ENCODE results near the gene IL17D.

The IL17D gene

DNA sequence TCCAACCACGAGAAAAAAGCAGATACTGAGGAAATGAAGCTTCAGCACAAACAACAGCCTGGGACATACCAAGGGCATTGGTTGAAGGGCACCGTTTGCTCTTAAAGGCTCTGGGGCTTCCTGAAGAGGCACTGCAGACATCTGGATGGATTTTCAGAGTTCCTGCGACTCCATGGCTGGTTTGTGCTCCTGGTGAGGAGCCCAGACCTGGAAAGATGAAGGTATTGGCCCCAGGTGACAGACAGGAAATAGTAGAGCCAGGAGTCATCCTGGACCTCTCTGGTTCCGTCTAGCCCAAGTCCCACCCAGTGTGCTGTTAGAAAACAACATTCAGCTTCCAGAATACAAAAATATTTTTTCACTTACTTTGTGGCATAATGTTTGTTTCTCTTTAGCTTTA lies 6.3 kb downstream of the IL17D start:
- no peak overlapping the region for H3K9ac ChIP-seq (ENCODE audit: low read depth, low read length)

GRCh38 chr13:20711301-20712044 lies 8.0 kb downstream of the IL17D start:
- Histone ChIP-seq H3K27ac (ENCODE audit: low read depth, low read length) (no peak overlapping the region), H3K4me1 (ENCODE audit: control insufficient read depth, insufficient read depth, low read length) (peaks cover 15% of the 10 kb centered on the region), H3K4me3 (ENCODE audit: low read depth, low read length) (no peak overlapping the region), H3K9ac (ENCODE audit: low read depth, low read length) (no peak overlapping the region), H3K9me3 (ENCODE audit: control insufficient read depth, insufficient read depth, low read length) (no peaks in the 10 kb centered on the region), H3K36me3 (ENCODE audit: control insufficient read depth, insufficient read depth, low read length) (no peaks in the 10 kb centered on the region), H3K27me3 (ENCODE audit: control insufficient read depth, insufficient read depth, low read length) (0 out of 2 replicates have a peak, but pooled peaks cover 4% of the 10 kb centered on the region)

More for the DNA sequence above, 6.3 kb downstream of the IL17D start:
- H3K4me3 ChIP-seq (ENCODE audit: low read depth, low read length) = no peak overlapping the region
- no peaks in the 10 kb centered on the region for H3K9me3 ChIP-seq (ENCODE audit: control insufficient read depth, insufficient read depth, low read length)
- H3K27me3 ChIP-seq (ENCODE audit: control insufficient read depth, insufficient read depth, low read length) = peaks cover 6% of the 10 kb centered on the region; the same call in 1 of the 2 replicates
- H3K36me3 ChIP-seq (ENCODE audit: control insufficient read depth, insufficient read depth, low read length) = no peaks in the 10 kb centered on the region
- H3K27ac ChIP-seq (ENCODE audit: low read depth, low read length) = no peak overlapping the region
- H3K4me1 ChIP-seq (ENCODE audit: control insufficient read depth, insufficient read depth, low read length) = peaks cover 15% of the 10 kb centered on the region

- Histone ChIP-seq H3K9me3 (ENCODE audit: control insufficient read depth, insufficient read depth, low read length) (no peaks in the 10 kb centered on the region), H3K4me1 (ENCODE audit: control insufficient read depth, insufficient read depth, low read length) (peaks cover 15% of the 10 kb centered on the region), H3K9ac (ENCODE audit: low read depth, low read length) (no peak overlapping the region), H3K4me3 (ENCODE audit: low read depth, low read length) (peak overlapping the region; percentile 20), H3K27ac (ENCODE audit: low read depth, low read length) (no peak overlapping the region), H3K36me3 (ENCODE audit: control insufficient read depth, insufficient read depth, low read length) (no peaks in the 10 kb centered on the region), H3K27me3 (ENCODE audit: control insufficient read depth, insufficient read depth, low read length) (0 out of 2 replicates have a peak, but pooled peaks cover 4% of the 10 kb centered on the region)
These were observed 9.5 kb downstream of the IL17D start for GRCh38 chr13:20713014-20713376.

DNA sequence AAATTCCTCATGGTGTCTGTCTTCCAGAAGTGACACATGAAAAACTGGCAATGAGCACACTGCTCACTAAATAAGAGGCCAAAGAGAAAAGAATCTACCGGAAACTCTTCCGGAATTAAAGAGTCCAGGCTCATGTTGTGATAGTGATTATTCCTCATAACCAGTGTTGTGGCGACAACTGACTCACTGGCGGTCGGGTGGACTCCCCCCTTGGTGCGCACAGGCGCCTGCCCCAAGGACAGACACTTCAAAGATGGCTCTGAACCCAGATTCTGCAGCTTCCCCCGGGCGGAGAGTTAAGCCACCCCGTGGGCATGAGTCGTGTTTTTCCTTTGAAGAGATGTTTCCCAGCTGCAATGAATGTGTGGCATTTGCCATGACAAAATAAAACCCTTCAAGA lies 10.3 kb downstream of the IL17D start:
- Histone ChIP-seq H3K27me3 (ENCODE audit: control insufficient read depth, insufficient read depth, low read length) (0 out of 2 replicates have a peak, but pooled peaks cover 4% of the 10 kb centered on the region), H3K9me3 (ENCODE audit: control insufficient read depth, insufficient read depth, low read length) (no peaks in the 10 kb centered on the region), H3K4me3 (ENCODE audit: low read depth, low read length) (no peak overlapping the region), H3K9ac (ENCODE audit: low read depth, low read length) (no peak overlapping the region), H3K36me3 (ENCODE audit: control insufficient read depth, insufficient read depth, low read length) (no peaks in the 10 kb centered on the region), H3K4me1 (ENCODE audit: control insufficient read depth, insufficient read depth, low read length) (peaks cover 15% of the 10 kb centered on the region), H3K27ac (ENCODE audit: low read depth, low read length) (no peak overlapping the region)

- Histone ChIP-seq H3K4me3 (ENCODE audit: low read depth, low read length) (no peak overlapping the region), H3K27me3 (ENCODE audit: control insufficient read depth, insufficient read depth, low read length) (0 out of 2 replicates have a peak, but pooled peaks cover 4% of the 10 kb centered on the region), H3K36me3 (ENCODE audit: control insufficient read depth, insufficient read depth, low read length) (no peaks in the 10 kb centered on the region), H3K9me3 (ENCODE audit: control insufficient read depth, insufficient read depth, low read length) (no peaks in the 10 kb centered on the region), H3K27ac (ENCODE audit: low read depth, low read length) (no peak overlapping the region), H3K4me1 (ENCODE audit: control insufficient read depth, insufficient read depth, low read length) (peaks cover 15% of the 10 kb centered on the region), H3K9ac (ENCODE audit: low read depth, low read length) (no peak overlapping the region)
These were observed 10.7 kb downstream of the IL17D start for GRCh38 chr13:20714161-20714560.

GRCh38 chr13:20714563-20715329 lies 11.2 kb downstream of the IL17D start:
- Histone ChIP-seq H3K9me3 (ENCODE audit: control insufficient read depth, insufficient read depth, low read length) (no peaks in the 10 kb centered on the region), H3K4me3 (ENCODE audit: low read depth, low read length) (no peak overlapping the region), H3K9ac (ENCODE audit: low read depth, low read length) (no peak overlapping the region)

DNA sequence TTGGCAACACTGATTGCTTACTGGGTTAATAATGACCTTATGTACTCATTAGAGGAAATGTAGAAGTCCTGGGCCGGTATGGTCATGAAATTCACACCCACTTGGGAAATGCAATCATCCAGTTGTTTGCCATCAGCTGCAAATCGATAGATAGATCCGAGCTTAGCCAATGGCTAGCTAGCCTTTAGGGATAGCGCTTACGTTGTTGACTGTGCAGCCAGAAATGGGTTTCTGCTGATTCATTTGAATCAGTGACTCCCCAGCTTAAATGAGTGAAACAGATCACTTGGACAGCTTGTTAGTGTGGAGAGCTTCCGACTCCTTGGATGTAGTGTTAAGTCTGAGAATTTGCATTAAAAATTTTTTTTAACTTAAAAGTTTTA lies 11.8 kb downstream of the IL17D start:
- H3K9ac ChIP-seq (ENCODE audit: low read depth, low read length) = no peak overlapping the region
- H3K36me3 ChIP-seq (ENCODE audit: control insufficient read depth, insufficient read depth, low read length) = no peaks in the 10 kb centered on the region
- no peak overlapping the region for H3K27ac ChIP-seq (ENCODE audit: low read depth, low read length)
- no peaks in the 10 kb centered on the region for H3K9me3 ChIP-seq (ENCODE audit: control insufficient read depth, insufficient read depth, low read length)
- peaks cover 15% of the 10 kb centered on the region for H3K4me1 ChIP-seq (ENCODE audit: control insufficient read depth, insufficient read depth, low read length)
- H3K4me3 ChIP-seq (ENCODE audit: low read depth, low read length) = no peak overlapping the region
- peaks cover 7% of the 10 kb centered on the region; the same call in 1 of the 2 replicates for H3K27me3 ChIP-seq (ENCODE audit: control insufficient read depth, insufficient read depth, low read length)

More at GRCh38 chr13:20714563-20715329, 11.2 kb downstream of the IL17D start:
- Histone ChIP-seq H3K4me1 (ENCODE audit: control insufficient read depth, insufficient read depth, low read length) (peaks cover 15% of the 10 kb centered on the region), H3K27me3 (ENCODE audit: control insufficient read depth, insufficient read depth, low read length) (peaks cover 4% of the 10 kb centered on the region; the same call in 1 of the 2 replicates), H3K27ac (ENCODE audit: low read depth, low read length) (no peak overlapping the region), H3K36me3 (ENCODE audit: control insufficient read depth, insufficient read depth, low read length) (no peaks in the 10 kb centered on the region)

DNA sequence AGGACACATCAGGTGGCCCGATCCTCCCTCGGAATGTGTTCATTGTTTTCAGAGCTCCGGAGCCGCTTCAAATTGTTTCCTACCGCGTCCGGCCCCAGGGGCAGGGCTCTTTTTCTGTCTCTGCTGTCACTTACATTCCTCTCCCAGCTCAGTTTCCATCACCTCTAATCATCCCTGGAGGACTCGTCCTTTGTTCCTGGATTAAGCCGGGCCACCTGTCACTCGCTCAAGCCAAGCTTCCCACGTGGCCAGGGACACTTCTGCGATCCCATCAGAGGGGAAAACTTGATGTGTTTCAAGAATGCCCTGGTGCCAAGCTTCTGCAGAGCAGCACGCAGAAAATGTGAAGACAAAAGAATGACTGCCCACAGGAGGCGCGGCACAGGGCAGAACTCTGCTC lies 13.5 kb downstream of the IL17D start:
- Histone ChIP-seq H3K27me3 (ENCODE audit: control insufficient read depth, insufficient read depth, low read length) (peaks cover 22% of the 10 kb centered on the region), H3K36me3 (ENCODE audit: control insufficient read depth, insufficient read depth, low read length) (no peaks in the 10 kb centered on the region)

DNA sequence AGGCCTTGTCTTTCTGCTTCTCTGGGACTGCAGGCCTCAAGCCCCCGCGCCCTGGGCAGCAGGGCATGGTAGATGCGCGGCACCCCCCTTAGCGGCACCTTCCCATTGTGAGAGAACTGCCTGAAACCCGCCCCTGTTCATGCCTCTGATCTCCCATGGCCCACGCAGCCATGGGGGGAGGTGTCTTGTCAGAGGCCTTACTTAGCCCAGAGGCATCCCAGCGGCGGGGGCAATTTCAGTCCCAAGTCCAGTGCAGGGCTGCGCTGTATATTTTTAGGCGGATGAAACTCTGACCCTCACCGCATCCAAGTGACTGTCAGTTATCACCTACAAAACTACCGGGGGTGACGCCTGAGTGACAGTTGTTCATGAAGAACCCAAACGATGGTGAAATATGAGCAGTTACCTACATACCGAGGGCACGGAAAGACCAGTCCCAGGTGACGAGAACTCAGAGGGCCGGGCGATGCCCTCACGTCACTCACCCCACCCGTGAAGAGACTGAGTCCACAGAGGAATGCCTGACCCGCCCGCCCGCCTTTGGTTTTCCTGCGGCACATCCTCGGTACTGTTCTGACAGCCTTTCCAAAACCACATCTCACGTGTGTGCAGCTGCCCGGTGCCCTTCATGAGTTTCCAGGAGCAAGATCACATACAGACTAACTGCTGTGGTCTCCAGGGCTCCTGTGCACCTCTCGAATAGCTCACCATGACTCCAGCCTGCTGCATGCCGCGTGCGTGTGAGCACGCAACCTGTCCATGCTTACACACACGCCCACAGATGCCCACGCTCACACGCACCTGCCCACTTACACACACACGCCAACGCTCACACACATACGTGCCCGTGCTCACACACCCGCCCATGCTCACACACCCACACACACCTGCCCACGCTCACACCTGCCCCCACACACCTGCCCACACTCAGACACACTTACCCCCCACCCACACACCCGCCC lies 14.4 kb downstream of the IL17D start:
- peak overlapping the region; percentile 5 for H3K27ac ChIP-seq (ENCODE audit: low read depth, low read length)
- H3K9me3 ChIP-seq (ENCODE audit: control insufficient read depth, insufficient read depth, low read length) = no peaks in the 10 kb centered on the region
- H3K4me3 ChIP-seq (ENCODE audit: low read depth, low read length) = no peak overlapping the region
- peaks cover 14% of the 10 kb centered on the region for H3K4me1 ChIP-seq (ENCODE audit: control insufficient read depth, insufficient read depth, low read length)
- H3K27me3 ChIP-seq (ENCODE audit: control insufficient read depth, insufficient read depth, low read length) = peaks cover 31% of the 10 kb centered on the region
- H3K36me3 ChIP-seq (ENCODE audit: control insufficient read depth, insufficient read depth, low read length) = no peaks in the 10 kb centered on the region
- no peak overlapping the region for H3K9ac ChIP-seq (ENCODE audit: low read depth, low read length)

More for the DNA sequence above, 13.5 kb downstream of the IL17D start:
- peak overlapping the region; percentile 5 for H3K27ac ChIP-seq (ENCODE audit: low read depth, low read length)
- no peak overlapping the region for H3K9ac ChIP-seq (ENCODE audit: low read depth, low read length)
- no peaks in the 10 kb centered on the region for H3K9me3 ChIP-seq (ENCODE audit: control insufficient read depth, insufficient read depth, low read length)
- peaks cover 11% of the 10 kb centered on the region for H3K4me1 ChIP-seq (ENCODE audit: control insufficient read depth, insufficient read depth, low read length)
- no peak overlapping the region for H3K4me3 ChIP-seq (ENCODE audit: low read depth, low read length)

DNA sequence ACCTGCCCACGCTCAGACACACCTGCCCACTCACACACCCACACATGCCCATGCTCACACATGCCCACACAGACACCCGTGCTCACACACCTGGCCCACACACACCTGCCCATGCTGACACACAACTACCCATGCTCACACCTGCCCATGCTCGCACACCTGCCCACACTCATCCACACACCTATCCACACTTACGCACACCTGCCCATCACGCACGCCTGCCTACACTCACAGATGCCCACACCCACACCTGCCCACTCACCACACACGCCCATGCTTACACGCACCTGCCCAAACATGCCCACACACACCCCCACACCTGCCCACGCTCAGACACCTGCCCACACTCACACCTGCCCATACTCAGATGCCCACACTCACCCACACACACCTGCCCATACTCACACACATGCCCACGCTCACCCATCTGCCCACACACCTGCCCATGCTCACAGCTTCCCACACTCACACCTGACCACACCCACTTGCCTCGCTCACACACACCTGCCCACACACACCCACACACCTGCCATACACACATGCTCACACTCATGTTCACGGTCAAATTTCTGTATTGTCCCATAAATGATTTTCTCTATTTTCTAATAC lies 15.6 kb downstream of the IL17D start:
- Histone ChIP-seq H3K9ac (ENCODE audit: low read depth, low read length) (no peak overlapping the region), H3K4me1 (ENCODE audit: control insufficient read depth, insufficient read depth, low read length) (peaks cover 5% of the 10 kb centered on the region; the same call in 1 of the 2 replicates), H3K4me3 (ENCODE audit: low read depth, low read length) (no peak overlapping the region), H3K9me3 (ENCODE audit: control insufficient read depth, insufficient read depth, low read length) (no peaks in the 10 kb centered on the region), H3K27ac (ENCODE audit: low read depth, low read length) (no peak overlapping the region), H3K36me3 (ENCODE audit: control insufficient read depth, insufficient read depth, low read length) (no peaks in the 10 kb centered on the region), H3K27me3 (ENCODE audit: control insufficient read depth, insufficient read depth, low read length) (peaks cover 31% of the 10 kb centered on the region)

All from HUES48 (cell line).